GM18873 (cell line): ENCODE measurements around the gene TIPRL.
"Not testable (repeated sequence)": the region's sequence is repeated elsewhere in the genome, so short reads cannot be mapped to it uniquely, and the experiment has no call there.

Source experiments
- ATAC-seq: cut with Tn5 transposase; IDR thresholded peaks from one replicate; pipeline ENCODE4 v1.9.1; 2021; ENCODE audit warnings: mild to moderate bottlenecking, moderate library complexity, moderate number of reproducible peaks; ENCODE audit not compliant: unreplicated experiment, low FRiP score

TIPRL gene

GRCh38 chr1:168178638-168179437 is at the start of gene TIPRL:
Gene TIPRL (plus strand): TSS chr1:168178962. CDS start chr1:168179078, 116 bp downstream.
- ATAC-seq, result peak; percentile 79

DNA sequence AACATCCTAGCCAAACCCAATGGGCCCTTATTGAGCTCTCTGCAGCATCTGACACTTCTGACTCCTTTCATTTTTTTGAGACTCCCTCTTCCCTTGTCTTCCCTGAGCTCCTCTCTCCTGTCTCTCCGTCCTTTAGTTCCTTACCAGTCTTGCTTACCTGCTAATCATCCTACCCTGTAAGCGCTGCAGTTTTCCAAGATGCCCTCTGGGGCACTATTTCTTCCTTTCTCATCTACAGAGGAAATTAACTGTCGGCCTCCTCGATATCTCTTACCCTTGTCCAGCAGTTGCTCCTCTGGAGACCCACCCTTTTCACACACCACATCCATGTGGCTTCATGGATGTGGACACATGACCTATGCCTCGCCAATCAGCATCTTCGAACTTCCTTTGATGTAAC is 48.8 kb upstream of the TIPRL start:
- ATAC-seq, result no peak

DNA sequence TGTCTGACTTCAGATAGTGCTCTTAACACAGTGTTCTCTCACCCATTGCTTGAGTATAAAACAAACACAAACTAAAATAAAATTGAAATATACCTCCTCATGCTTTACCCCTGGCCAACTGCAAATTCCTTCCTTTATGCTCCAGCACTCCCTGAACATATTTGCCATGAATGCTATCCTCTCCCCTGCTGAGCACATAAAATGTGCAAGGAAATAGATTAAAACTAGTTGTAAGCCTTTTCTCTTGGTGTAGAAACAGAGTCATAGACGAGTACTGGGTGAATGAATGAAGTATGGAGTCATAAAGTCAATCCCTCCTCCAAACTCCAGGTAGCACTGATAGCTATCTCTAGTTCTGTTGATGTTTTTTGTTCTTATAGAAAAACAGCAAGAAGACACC is 44.6 kb upstream of the TIPRL start:
- no peak for ATAC-seq

- no peak for ATAC-seq
These were observed 44.1 kb upstream of the TIPRL start for GRCh38 chr1:168134642-168135041.

- no peak for ATAC-seq
These were observed 43.4 kb upstream of the TIPRL start for GRCh38 chr1:168135116-168135920.

GRCh38 chr1:168135921-168136708 is 42.6 kb upstream of the TIPRL start:
- ATAC-seq, result no peak

GRCh38 chr1:168136709-168137514 is 41.9 kb upstream of the TIPRL start, which contains the start of gene GPR161:
Gene GPR161 (minus strand): TSS chr1:168136930. CDS start chr1:168104850, 32,080 bp downstream.
- no peak for ATAC-seq

DNA sequence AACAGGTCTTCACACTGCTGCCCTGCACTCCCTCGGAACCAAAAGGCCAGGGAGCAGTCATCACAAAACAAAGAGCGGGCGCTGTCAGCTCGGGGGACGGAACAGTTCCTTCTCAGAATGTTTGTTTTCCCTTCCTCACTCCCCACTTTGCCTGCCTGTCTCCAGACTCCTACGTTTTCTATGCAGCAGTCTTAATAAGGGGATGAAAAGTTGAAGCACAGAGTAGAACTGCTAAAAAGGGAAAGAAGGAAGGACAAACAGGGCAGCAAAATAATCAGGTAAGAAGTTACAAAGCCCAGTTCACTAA is 41.3 kb upstream of the TIPRL start:
- no peak for ATAC-seq

GRCh38 chr1:168138134-168138533 is 40.6 kb upstream of the TIPRL start:
- no peak for ATAC-seq

- no peak for ATAC-seq
These were observed 39.7 kb upstream of the TIPRL start for GRCh38 chr1:168139070-168139469.

- no peak for ATAC-seq
These were observed 36.8 kb upstream of the TIPRL start for GRCh38 chr1:168141871-168142385.

DNA sequence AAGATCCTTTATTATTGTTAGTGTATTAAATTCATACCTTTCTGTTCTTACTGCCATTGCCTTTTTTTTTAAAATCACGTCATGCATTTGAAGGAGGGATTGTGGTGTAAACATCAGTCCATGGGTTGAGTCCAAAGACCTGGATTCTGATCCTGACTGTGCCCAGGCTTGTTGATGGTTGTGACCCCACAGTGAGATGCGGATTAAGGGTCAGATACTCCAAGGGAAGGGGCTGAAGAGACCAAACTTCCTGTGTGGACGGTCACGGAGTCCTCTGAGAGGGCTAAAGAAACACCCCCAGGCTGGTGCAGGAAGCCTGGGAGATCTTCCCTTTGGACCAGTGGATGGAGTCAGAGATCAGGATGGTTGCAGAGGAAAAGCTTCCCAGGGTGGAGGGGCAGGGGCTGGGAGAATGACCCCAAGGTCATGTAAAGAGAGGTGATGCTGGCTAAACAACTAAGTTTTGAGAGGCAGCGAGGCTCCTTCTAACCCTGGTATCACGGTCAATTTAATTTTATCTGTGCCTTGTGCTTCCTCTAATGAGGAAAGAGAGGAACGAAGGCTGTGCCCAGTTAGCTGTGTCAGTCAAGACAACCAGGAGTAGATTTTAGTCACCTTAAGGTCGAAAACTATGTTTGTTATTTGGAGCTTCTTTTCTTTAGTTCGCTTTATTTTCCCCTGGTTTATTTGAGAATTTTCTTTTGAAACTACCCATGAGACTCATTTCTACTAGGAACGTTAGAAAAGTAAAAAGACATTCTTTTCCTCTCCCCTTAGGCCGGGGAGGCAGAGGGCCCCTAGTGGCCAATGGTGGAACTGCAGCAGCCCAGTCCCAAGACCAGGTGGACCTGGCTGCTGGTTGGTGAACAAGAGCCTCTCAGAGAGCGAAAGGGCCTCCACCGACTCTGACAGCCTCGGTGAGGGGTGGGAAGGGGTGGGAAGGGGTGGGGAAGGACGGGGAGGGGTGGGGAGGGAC is 33.3 kb upstream of the TIPRL start:
- ATAC-seq, result peak; percentile 74

DNA sequence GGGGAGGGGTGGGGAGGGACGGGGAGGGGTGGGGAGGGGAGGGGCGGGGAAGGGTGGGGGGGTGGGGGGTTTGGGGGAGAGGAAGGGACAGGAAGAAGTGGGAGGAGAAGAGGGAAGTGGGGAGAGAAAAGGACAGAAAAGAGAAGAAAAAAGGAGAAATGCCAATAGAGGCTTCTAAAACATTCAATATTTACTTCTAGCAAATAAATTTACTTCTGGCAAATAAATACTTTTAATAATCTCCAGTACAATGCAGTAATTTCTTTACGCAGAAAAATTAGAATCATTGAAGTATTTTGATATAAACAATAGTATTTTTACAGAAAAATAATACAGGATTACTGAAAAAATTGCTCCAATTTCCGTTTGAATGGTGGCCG is 32.6 kb upstream of the TIPRL start:
- ATAC-seq, result no peak

DNA sequence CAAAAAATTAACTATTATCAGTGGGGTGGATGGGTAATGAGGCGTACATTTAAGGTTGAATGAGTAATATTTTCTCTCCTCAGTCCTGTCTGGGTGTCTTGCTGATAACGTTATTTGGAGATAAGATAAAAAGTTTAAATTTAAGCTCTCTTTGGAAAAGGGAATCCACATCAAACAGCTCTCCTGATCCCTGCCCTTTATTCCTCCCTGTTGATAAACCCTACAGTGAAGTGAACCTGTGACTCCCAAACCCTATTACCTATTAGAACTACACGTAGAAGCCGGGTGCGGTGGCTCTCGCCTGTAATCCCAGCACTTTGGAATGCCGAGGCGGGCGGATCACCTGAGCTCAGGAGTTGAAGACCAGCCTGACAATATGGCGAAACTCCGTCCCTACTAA is 32.1 kb upstream of the TIPRL start:
- ATAC-seq, result no peak

DNA sequence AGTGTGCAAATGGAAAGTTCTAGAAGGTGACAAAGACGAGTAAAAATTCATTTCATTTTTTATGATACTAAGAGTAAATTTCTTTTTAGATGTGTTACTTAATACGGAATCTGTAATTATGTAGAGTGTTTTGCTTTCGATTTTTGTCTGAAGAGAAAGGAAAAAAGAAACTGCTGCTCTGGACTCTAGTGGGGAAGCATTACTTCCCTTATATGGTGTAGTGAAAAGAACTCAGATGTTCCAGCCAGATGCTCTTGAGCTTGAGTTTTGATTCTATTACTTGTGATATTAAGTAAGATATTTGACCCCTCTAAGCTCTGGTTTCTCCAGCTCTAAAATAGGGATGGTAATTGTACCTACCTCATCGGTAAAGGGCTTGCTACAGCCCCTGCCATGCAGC is 29.8 kb upstream of the TIPRL start:
- peak; percentile 66 for ATAC-seq

DNA sequence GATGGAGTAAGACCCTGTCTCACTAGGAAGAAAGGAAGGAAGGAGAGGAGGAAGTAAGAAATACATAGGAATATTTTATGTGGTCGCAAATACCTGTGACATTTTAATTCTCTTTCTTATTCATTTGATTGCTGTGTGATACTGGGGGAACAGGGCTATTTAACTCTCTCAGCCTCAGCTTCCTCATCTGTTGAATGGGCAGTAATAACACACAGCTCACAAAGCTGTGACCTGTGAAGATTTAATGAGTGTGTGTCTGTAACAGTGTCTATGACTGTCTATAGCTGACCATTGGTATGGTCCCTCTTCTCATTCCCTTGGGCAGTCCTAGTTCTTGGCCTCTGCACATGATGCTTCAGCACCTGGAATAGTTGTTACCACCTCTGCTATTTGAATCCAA is 28.5 kb upstream of the TIPRL start:
- ATAC-seq, result no peak

DNA sequence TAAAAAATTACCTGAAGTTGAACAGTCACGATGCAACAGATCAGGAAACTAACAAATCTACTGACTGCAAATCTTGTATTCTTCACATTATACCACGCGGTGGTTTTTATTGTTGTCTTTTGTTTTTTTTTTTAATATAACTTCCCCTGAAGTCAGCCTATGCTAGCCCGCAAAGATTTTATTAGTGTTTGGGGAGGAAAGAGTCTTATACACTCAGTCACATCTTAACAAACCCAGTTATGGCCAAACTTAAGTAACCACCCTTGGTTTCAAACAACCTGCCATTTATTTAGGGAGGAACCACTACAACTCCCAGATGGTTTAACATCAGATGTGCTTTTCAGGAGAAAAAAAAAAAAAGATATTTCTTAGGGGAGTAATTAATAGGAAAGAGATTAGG is 26.8 kb upstream of the TIPRL start:
- no peak for ATAC-seq

- not testable (repeated sequence) for ATAC-seq
These were observed 24.1 kb upstream of the TIPRL start for GRCh38 chr1:168154707-168155106.

DNA sequence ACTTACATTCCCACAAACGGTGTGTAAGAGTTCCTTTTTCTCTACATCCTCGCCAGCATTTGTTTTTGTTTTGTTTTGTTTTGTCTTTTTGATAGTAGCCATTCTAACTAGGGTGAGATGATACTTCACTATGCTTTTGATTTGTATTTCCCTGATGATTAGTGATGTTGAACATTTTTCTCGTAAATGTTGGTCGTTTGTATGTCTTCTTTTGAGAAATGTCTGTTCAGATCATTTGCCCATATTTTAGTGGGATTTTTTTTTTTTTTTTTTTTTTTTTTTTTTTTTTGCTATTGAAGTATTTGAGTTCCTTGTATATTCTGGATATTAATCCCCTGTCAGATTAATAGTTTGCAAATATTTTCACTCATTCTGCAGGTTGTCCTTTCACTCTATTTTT is 22.9 kb upstream of the TIPRL start:
- no peak for ATAC-seq
